Adrenal gland (tissue), 5 donors: ENCODE results near the gene ELF5.

Source experiments
- CTCF ChIP-seq, 6 experiments: fragments of 450-650 bp in 4 of 6; fragments of 200-600 bp in 2 of 6; sonication (generic) in 1 of 6; IDR thresholded peaks; 1 replicate in 5 of 6; 2 replicates in 1 of 6; pipeline versions ENCODE4 v1.5.1 to v1.8.0; 2016 to 2021; ENCODE audit warnings: antibody characterized with exemption in 6 of 6, mild to moderate bottlenecking in 2 of 6, moderate library complexity in 1 of 6
- POLR2A ChIP-seq, 2 donors: fragments of 450-650 bp; IDR thresholded peaks; one replicate each; pipeline ENCODE4 v1.6.1; 2017; ENCODE audit warnings: antibody characterized with exemption in 2 of 2, mild to moderate bottlenecking in 2 of 2, moderate library complexity in 1 of 2
- donor health status: DM: no; HTN: no; CAD: no.

- no peak for TF ChIP-seq CTCF (IDR thresholded peaks at IDR 0.05)
- TF ChIP-seq POLR2A (IDR thresholded peaks at IDR 0.05), result no peak
Measured at GRCh38 chr11:34433899-34434298, 79.7 kb downstream of the ELF5 start.
